Neural cell (in vitro differentiated cells): Measurements from ENCODE around the gene DCAF5.

Source experiments
- EP300 ChIP-seq: fragments of 450-650 bp; conservative IDR thresholded peaks from 2 replicates; pipeline ENCODE4 v1.6.1; 2014; ENCODE audit warnings: antibody characterized with exemption, mild to moderate bottlenecking, moderate library complexity; ENCODE audit not compliant: poor library complexity, severe bottlenecking
- EZH2 ChIP-seq: fragments of 200-600, 300-800 bp; shearing (Covaris generic), sonication (generic); IDR thresholded peaks from 2 replicates; pipeline ENCODE4 v1.6.1; 2014; ENCODE audit warnings: antibody characterized with exemption, low read length, borderline replicate concordance, mild to moderate bottlenecking; ENCODE audit not compliant: insufficient read depth, poor library complexity, severe bottlenecking
- POLR2AphosphoS5 ChIP-seq: IDR thresholded peaks from 2 replicates; pipeline ENCODE4 v1.6.1; 2012
- RAD21 ChIP-seq: fragments of 450-650 bp; conservative IDR thresholded peaks from 2 replicates; pipeline ENCODE4 v1.6.1; 2014; ENCODE audit warnings: antibody characterized with exemption, mild to moderate bottlenecking, moderate library complexity
- TAF1 ChIP-seq: IDR thresholded peaks from 2 replicates; pipeline ENCODE4 v1.6.1; 2012; ENCODE audit warnings: low read depth
- TF ChIP-seq, protein P1 (sequence below): IDR thresholded peaks from 2 replicates; pipeline ENCODE4 v1.6.1; 2012; ENCODE audit warnings: borderline replicate concordance
- TF ChIP-seq, protein P2 (sequence below): fragments of 450-650 bp; IDR thresholded peaks from 2 replicates; pipeline ENCODE4 v1.5.1; 2014; ENCODE audit warnings: antibody characterized with exemption, mild to moderate bottlenecking, moderate library complexity; ENCODE audit not compliant: poor library complexity, severe bottlenecking

DNA sequence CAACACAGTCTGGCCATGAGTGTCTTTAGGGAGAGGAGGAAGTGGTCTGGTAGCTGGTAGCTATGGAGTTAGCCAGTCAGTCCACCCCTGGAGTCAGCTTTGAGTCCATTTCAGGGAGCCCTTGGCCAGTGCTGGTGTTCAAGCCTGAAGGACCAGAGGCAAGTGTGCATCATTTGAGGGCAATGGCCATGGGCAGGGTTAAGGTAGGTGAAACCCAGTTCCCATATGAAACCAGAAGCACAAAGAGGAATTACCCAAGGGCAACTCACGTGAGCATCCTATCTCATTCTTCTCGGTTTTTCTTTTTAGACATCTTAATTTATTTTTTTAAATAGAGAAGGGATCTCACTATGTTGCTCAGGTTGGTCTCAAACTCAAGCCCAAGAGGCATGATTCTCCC, 112.6 kb downstream of the DCAF5 start:
- TF ChIP-seq, protein P1, sequence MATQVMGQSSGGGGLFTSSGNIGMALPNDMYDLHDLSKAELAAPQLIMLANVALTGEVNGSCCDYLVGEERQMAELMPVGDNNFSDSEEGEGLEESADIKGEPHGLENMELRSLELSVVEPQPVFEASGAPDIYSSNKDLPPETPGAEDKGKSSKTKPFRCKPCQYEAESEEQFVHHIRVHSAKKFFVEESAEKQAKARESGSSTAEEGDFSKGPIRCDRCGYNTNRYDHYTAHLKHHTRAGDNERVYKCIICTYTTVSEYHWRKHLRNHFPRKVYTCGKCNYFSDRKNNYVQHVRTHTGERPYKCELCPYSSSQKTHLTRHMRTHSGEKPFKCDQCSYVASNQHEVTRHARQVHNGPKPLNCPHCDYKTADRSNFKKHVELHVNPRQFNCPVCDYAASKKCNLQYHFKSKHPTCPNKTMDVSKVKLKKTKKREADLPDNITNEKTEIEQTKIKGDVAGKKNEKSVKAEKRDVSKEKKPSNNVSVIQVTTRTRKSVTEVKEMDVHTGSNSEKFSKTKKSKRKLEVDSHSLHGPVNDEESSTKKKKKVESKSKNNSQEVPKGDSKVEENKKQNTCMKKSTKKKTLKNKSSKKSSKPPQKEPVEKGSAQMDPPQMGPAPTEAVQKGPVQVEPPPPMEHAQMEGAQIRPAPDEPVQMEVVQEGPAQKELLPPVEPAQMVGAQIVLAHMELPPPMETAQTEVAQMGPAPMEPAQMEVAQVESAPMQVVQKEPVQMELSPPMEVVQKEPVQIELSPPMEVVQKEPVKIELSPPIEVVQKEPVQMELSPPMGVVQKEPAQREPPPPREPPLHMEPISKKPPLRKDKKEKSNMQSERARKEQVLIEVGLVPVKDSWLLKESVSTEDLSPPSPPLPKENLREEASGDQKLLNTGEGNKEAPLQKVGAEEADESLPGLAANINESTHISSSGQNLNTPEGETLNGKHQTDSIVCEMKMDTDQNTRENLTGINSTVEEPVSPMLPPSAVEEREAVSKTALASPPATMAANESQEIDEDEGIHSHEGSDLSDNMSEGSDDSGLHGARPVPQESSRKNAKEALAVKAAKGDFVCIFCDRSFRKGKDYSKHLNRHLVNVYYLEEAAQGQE: no peak
- TF ChIP-seq, protein P2, sequence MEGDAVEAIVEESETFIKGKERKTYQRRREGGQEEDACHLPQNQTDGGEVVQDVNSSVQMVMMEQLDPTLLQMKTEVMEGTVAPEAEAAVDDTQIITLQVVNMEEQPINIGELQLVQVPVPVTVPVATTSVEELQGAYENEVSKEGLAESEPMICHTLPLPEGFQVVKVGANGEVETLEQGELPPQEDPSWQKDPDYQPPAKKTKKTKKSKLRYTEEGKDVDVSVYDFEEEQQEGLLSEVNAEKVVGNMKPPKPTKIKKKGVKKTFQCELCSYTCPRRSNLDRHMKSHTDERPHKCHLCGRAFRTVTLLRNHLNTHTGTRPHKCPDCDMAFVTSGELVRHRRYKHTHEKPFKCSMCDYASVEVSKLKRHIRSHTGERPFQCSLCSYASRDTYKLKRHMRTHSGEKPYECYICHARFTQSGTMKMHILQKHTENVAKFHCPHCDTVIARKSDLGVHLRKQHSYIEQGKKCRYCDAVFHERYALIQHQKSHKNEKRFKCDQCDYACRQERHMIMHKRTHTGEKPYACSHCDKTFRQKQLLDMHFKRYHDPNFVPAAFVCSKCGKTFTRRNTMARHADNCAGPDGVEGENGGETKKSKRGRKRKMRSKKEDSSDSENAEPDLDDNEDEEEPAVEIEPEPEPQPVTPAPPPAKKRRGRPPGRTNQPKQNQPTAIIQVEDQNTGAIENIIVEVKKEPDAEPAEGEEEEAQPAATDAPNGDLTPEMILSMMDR: no peak
- TF ChIP-seq RAD21 (no peak), EZH2 (no peak), EP300 (no peak), POLR2AphosphoS5 (no peak), TAF1 (no peak)
